Measurements from ENCODE around the gene GBF1.

DNA sequence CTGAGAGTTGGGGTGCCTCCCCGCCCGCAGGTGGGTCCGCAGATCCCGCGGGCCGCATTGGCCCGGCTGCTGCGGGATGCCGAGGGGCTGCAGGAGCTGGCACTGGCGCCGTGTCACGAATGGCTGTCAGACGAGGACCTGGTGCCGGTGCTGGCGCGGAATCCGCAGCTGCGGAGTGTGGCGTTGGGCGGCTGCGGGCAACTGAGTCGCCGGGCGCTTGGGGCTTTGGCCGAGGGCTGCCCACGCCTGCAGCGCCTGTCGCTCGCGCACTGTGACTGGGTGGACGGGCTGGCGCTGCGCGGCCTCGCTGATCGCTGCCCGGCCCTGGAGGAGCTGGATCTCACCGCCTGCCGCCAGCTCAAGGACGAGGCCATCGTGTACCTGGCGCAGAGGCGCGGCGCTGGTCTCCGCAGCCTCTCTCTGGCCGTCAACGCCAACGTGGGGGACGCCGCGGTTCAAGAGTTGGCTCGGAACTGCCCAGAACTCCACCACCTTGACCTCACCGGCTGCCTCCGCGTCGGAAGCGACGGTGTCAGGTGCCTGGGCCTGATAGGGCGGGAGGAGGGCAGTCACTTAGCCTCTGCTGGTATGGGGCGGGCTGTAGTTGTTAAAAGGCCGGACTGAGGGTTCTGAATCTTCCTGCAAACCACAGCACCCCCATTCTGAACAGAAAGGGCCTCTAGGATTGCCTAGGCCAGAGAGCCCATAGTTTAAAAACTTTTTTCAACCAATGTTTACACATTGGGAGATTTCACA lies 176.6 kb downstream of the GBF1 start:
- TF ChIP-seq POLR2AphosphoS5 (IDR thresholded peaks at IDR 0.05; ENCODE audit: borderline replicate concordance, low read depth, low read length) (no peak), EZH2 (IDR thresholded peaks at IDR 0.05) (no peak), FOXP2 (optimal IDR thresholded peaks at IDR 0.05; ENCODE audit: control extremely low read depth, extremely low read length, insufficient read depth) (no peak)
